SIG-M5 treated with dmso at 0.1 percent for 504 hours (cell line): ENCODE data around the gene MRGPRX2.

Source experiments
- DNase-seq: peaks from one replicate; lab custom pipeline; 2025; ENCODE audit not compliant: unreplicated experiment; lab: John Stamatoyannopoulos, UW

Gene MRGPRX2

DNA sequence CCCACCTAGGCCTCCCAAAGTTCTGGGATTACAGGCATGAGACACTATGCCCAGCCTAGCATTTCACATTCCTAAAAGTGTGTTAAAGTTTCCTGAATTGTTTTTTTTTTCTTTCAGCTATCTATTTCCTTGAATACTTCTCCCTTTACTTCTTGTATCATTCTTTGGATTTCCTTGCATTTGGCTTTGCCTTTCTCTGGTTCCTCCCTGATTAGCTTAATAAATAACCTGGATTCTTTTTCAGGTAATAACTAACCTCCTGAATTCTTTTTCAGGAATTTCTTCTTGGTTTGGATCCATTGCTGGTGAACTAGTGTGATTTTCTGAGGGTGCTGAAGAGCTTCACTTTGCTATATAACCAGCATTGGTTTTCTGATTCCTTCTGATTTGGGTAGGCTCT is 47.9 kb downstream of the MRGPRX2 start:
- DNase-seq: no peak
